Measurements from ENCODE around the gene UNC93B1. TPM values are rescaled to one million over a fixed set of nuclear protein-coding genes. Genes with fewer than 3 reads are reported as not detected.

The UNC93B1 gene
- total and polyA plus RNA-seq, 9 donors: 5.0 to 8.7 (median 6.4) TPM

Other genes starting within 250 kb of the UNC93B1 start
- gene ALDH3B1, start 6.2 kb upstream of the UNC93B1 start, total RNA-seq: 5.4 TPM
- 10 to 100 TPM in 1 of 8 donors, 1 to 10 TPM in 7; 3.2 to 10.7 (median 6.7) TPM for gene ALDH3B1, start 6.2 kb upstream of the UNC93B1 start, polyA plus RNA-seq (ENCODE audit: insufficient read depth in 1 of 8, insufficient read length in 8 of 8, low replicate concordance in 1 of 8)
- gene NDUFS8, start 26.6 kb upstream of the UNC93B1 start, total RNA-seq: 108 TPM
- gene NDUFS8, start 26.6 kb upstream of the UNC93B1 start, polyA plus RNA-seq (ENCODE audit: insufficient read depth in 1 of 8, insufficient read length in 8 of 8, low replicate concordance in 1 of 8): 10 to 100 TPM; 67.1 to 91.2 (median 78.2) TPM
- gene TCIRG1, start 34.9 kb upstream of the UNC93B1 start, total RNA-seq: 31.9 TPM
- gene TCIRG1, start 34.9 kb upstream of the UNC93B1 start, polyA plus RNA-seq (ENCODE audit: insufficient read depth in 1 of 8, insufficient read length in 8 of 8, low replicate concordance in 1 of 8): 10 to 100 TPM; 21.8 to 35.2 (median 27.3) TPM
- 14.0 TPM for gene CHKA, start 117.3 kb upstream of the UNC93B1 start, total RNA-seq
- 10 to 100 TPM in 5 of 8 donors, 1 to 10 TPM in 3; 9.6 to 25.7 (median 12.1) TPM for gene CHKA, start 117.3 kb upstream of the UNC93B1 start, polyA plus RNA-seq (ENCODE audit: insufficient read depth in 1 of 8, insufficient read length in 8 of 8, low replicate concordance in 1 of 8)
- gene KMT5B, start 209.2 kb upstream of the UNC93B1 start, total RNA-seq: 36.1 TPM
- 10 to 100 TPM; 29.6 to 42.5 (median 39.7) TPM for gene KMT5B, start 209.2 kb upstream of the UNC93B1 start, polyA plus RNA-seq (ENCODE audit: insufficient read depth in 1 of 8, insufficient read length in 8 of 8, low replicate concordance in 1 of 8)